Kidney epithelial cell (primary cell): ENCODE data around the gene VCAM1. TPM values are rescaled to one million over a fixed set of nuclear protein-coding genes. Genes with fewer than 3 reads are reported as not detected.
"Not testable (repeated sequence)": the region's sequence is repeated elsewhere in the genome, so short reads cannot be mapped to it uniquely, and the experiment has no call there.

ENCODE experiments used
- DNase-seq: peaks from one replicate; pipeline ENCODE4 v3.0.0-alpha.2; 2010; ENCODE audit warnings: low read depth
- H3K27me3 ChIP-seq: 2 replicates; pipeline ENCODE4 v1.6.0; 2011; ENCODE audit warnings: low read length; ENCODE audit not compliant: control insufficient read depth, insufficient read depth
- H3K36me3 ChIP-seq: 2 replicates; pipeline ENCODE4 v1.5.1; 2011; ENCODE audit warnings: low read length; ENCODE audit not compliant: control insufficient read depth, insufficient read depth
- H3K4me3 ChIP-seq: 2 replicates; pipeline ENCODE4 v1.5.1; 2011; ENCODE audit warnings: low read depth, mild to moderate bottlenecking, control low read depth, low read length
- CTCF ChIP-seq: IDR thresholded peaks from 2 replicates; pipeline ENCODE4 v1.5.1; 2011; ENCODE audit warnings: mild to moderate bottlenecking, moderate library complexity, low read length, control low read depth, inconsistent platforms; ENCODE audit not compliant: insufficient read depth, poor library complexity, severe bottlenecking
- total RNA-seq: library from RNA; depleted of rRNA; stranded (reverse); fragments of >200 nt; gene quantifications from 2 replicates; pipeline ENCODE4 v1.2.3, GENCODE V29; 2015

VCAM1 gene
- total RNA-seq, 1 donor from 2014 or later = 63.8 TPM

GRCh38 chr1:100708476-100709062 is 11.0 kb upstream of the VCAM1 start:
- H3K4me3 ChIP-seq = no peak overlapping the region
- no peak for TF ChIP-seq CTCF
- H3K36me3 ChIP-seq = no peaks in the 10 kb centered on the region
- no peak for DNase-seq
- no peaks in the 10 kb centered on the region for H3K27me3 ChIP-seq

GRCh38 chr1:100710906-100711682 is 8.4 kb upstream of the VCAM1 start:
- no peak for DNase-seq
- Histone ChIP-seq H3K27me3 (no peaks in the 10 kb centered on the region), H3K36me3 (no peaks in the 10 kb centered on the region), H3K4me3 (no peak overlapping the region)
- TF ChIP-seq CTCF = no peak

GRCh38 chr1:100713027-100713426 is 6.5 kb upstream of the VCAM1 start:
- H3K27me3 ChIP-seq, H3K4me3 ChIP-seq, H3K36me3 ChIP-seq, DNase-seq: not testable (repeated sequence)

- Histone ChIP-seq H3K27me3 (no peaks in the 10 kb centered on the region), H3K4me3 (no peak overlapping the region), H3K36me3 (no peaks in the 10 kb centered on the region)
- DNase-seq = no peak
- no peak for TF ChIP-seq CTCF
Observed at GRCh38 chr1:100713626-100714025, 5.9 kb upstream of the VCAM1 start.

- H3K36me3 ChIP-seq = no peaks in the 10 kb centered on the region
- no peak for DNase-seq
- no peaks in the 10 kb centered on the region for H3K27me3 ChIP-seq
- no peak overlapping the region for H3K4me3 ChIP-seq
- no peak for TF ChIP-seq CTCF
Observed at GRCh38 chr1:100714599-100714998, 4.9 kb upstream of the VCAM1 start.

GRCh38 chr1:100717218-100717617 is 2.3 kb upstream of the VCAM1 start:
- Histone ChIP-seq H3K4me3 (no peak overlapping the region), H3K36me3 (no peaks in the 10 kb centered on the region), H3K27me3 (no peaks in the 10 kb centered on the region)
- DNase-seq = no peak
- TF ChIP-seq CTCF = no peak
